ENCODE results near the gene WNT9A. TPM values are rescaled to one million over a fixed set of nuclear protein-coding genes. Genes with fewer than 3 reads are reported as not detected.

Gene WNT9A
- total RNA-seq, 1 donor = 0.36 TPM

GRCh38 chr1:227913764-227914721, 33.7 kb downstream of the WNT9A start:
- DNase-seq (ENCODE audit: insufficient read length, low spot score, missing footprints) = peak; percentile 75
- H3K4me1 ChIP-seq (ENCODE audit: insufficient read depth, low read length) = no peaks in the 10 kb centered on the region
- H3K79me2 ChIP-seq (ENCODE audit: insufficient read depth, low read length) = no peaks in the 10 kb centered on the region
- H3K4me2 ChIP-seq (ENCODE audit: insufficient read depth, low read length) = no peak overlapping the region
- H4K20me1 ChIP-seq (ENCODE audit: insufficient read depth, low read length) = no peaks in the 10 kb centered on the region
- no peak overlapping the region for H3K27ac ChIP-seq (ENCODE audit: low read depth, low read length)
- no peak overlapping the region for H2AFZ ChIP-seq (ENCODE audit: low read length)
- TF ChIP-seq, protein P1, sequence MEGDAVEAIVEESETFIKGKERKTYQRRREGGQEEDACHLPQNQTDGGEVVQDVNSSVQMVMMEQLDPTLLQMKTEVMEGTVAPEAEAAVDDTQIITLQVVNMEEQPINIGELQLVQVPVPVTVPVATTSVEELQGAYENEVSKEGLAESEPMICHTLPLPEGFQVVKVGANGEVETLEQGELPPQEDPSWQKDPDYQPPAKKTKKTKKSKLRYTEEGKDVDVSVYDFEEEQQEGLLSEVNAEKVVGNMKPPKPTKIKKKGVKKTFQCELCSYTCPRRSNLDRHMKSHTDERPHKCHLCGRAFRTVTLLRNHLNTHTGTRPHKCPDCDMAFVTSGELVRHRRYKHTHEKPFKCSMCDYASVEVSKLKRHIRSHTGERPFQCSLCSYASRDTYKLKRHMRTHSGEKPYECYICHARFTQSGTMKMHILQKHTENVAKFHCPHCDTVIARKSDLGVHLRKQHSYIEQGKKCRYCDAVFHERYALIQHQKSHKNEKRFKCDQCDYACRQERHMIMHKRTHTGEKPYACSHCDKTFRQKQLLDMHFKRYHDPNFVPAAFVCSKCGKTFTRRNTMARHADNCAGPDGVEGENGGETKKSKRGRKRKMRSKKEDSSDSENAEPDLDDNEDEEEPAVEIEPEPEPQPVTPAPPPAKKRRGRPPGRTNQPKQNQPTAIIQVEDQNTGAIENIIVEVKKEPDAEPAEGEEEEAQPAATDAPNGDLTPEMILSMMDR (IDR thresholded peaks at IDR 0.05; ENCODE audit: extremely low read depth, low read depth, low read length) = no peak
- H3K4me3 ChIP-seq (ENCODE audit: insufficient read depth, low read length) = no peak overlapping the region
- H3K27me3 ChIP-seq (ENCODE audit: insufficient read depth, low read length) = peaks cover 5% of the 10 kb centered on the region
- no peaks in the 10 kb centered on the region for H3K36me3 ChIP-seq (ENCODE audit: insufficient read depth, low read length)
- no peaks in the 10 kb centered on the region for H3K9me3 ChIP-seq (ENCODE audit: low read depth, low read length)

DNA sequence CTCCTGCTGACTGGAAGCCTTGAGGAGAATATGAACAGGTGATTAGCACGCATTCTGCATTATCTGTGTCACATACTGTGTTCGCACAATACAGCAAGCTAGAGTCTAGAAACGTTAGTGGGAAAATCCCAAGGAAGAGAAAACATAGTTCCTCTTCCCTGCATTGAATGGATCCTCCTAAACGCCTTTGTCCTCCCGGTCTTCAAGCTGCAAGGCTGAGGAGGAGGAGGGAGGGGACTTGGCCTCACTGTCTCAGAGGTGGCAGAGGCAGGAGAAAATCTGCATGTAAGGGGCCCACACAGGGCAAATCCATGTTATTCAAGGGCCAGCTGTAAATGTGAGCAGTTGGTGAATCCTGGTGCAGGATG, 34.4 kb downstream of the WNT9A start:
- peaks cover 5% of the 10 kb centered on the region for H3K27me3 ChIP-seq (ENCODE audit: insufficient read depth, low read length)
- DNase-seq (ENCODE audit: insufficient read length, low spot score, missing footprints) = peak; percentile 50
- H3K9me3 ChIP-seq (ENCODE audit: low read depth, low read length) = no peaks in the 10 kb centered on the region
- no peak overlapping the region for H3K4me2 ChIP-seq (ENCODE audit: insufficient read depth, low read length)
- no peaks in the 10 kb centered on the region for H3K4me1 ChIP-seq (ENCODE audit: insufficient read depth, low read length)
- H4K20me1 ChIP-seq (ENCODE audit: insufficient read depth, low read length) = no peaks in the 10 kb centered on the region
- no peak overlapping the region for H3K4me3 ChIP-seq (ENCODE audit: insufficient read depth, low read length)
- no peak overlapping the region for H2AFZ ChIP-seq (ENCODE audit: low read length)
- no peaks in the 10 kb centered on the region for H3K79me2 ChIP-seq (ENCODE audit: insufficient read depth, low read length)
- TF ChIP-seq, protein P1 (IDR thresholded peaks at IDR 0.05; ENCODE audit: extremely low read depth, low read depth, low read length) = no peak
- H3K36me3 ChIP-seq (ENCODE audit: insufficient read depth, low read length) = no peaks in the 10 kb centered on the region
- H3K27ac ChIP-seq (ENCODE audit: low read depth, low read length) = no peak overlapping the region

DNA sequence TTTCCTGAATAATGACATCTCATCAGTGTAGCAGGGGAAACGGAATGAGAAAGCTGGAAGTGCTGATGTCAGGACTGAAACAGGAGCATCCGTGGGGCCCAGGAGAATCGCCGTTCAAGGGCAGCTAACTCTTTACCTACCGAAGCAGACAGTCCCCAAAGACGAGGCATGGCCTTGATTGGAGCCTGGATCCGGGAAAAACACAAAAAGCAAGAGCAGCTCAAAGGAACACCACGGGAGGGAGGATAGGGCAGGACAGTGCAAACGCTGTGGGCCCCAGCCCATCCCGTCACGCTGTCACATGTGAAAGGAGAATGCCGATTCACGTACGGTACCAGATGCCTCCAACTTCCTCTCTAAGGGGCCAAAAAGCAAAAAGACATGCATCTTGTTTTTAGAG, 34.9 kb downstream of the WNT9A start:
- Histone ChIP-seq H3K9me3 (ENCODE audit: low read depth, low read length) (no peaks in the 10 kb centered on the region), H3K4me2 (ENCODE audit: insufficient read depth, low read length) (no peak overlapping the region), H3K27ac (ENCODE audit: low read depth, low read length) (no peak overlapping the region), H3K27me3 (ENCODE audit: insufficient read depth, low read length) (peaks cover 5% of the 10 kb centered on the region), H4K20me1 (ENCODE audit: insufficient read depth, low read length) (no peaks in the 10 kb centered on the region), H3K36me3 (ENCODE audit: insufficient read depth, low read length) (no peaks in the 10 kb centered on the region), H2AFZ (ENCODE audit: low read length) (no peak overlapping the region), H3K4me1 (ENCODE audit: insufficient read depth, low read length) (no peaks in the 10 kb centered on the region), H3K79me2 (ENCODE audit: insufficient read depth, low read length) (no peaks in the 10 kb centered on the region), H3K4me3 (ENCODE audit: insufficient read depth, low read length) (no peak overlapping the region)
- TF ChIP-seq, protein P1 (IDR thresholded peaks at IDR 0.05; ENCODE audit: extremely low read depth, low read depth, low read length) = no peak
- DNase-seq (ENCODE audit: insufficient read length, low spot score, missing footprints) = peak; percentile 83

- Histone ChIP-seq H3K9me3 (ENCODE audit: low read depth, low read length) (no peaks in the 10 kb centered on the region), H3K27me3 (ENCODE audit: insufficient read depth, low read length) (peaks cover 5% of the 10 kb centered on the region), H3K4me1 (ENCODE audit: insufficient read depth, low read length) (no peaks in the 10 kb centered on the region), H3K36me3 (ENCODE audit: insufficient read depth, low read length) (no peaks in the 10 kb centered on the region), H2AFZ (ENCODE audit: low read length) (no peak overlapping the region), H4K20me1 (ENCODE audit: insufficient read depth, low read length) (no peaks in the 10 kb centered on the region), H3K27ac (ENCODE audit: low read depth, low read length) (no peak overlapping the region), H3K4me3 (ENCODE audit: insufficient read depth, low read length) (no peak overlapping the region), H3K79me2 (ENCODE audit: insufficient read depth, low read length) (no peaks in the 10 kb centered on the region), H3K4me2 (ENCODE audit: insufficient read depth, low read length) (no peak overlapping the region)
- peak; percentile 66 for DNase-seq (ENCODE audit: insufficient read length, low spot score, missing footprints)
- TF ChIP-seq, protein P1 (IDR thresholded peaks at IDR 0.05; ENCODE audit: extremely low read depth, low read depth, low read length) = no peak
These were observed 36.4 kb downstream of the WNT9A start for GRCh38 chr1:227911376-227911775.
